ENCODE measurements around the gene THRA.

DNA sequence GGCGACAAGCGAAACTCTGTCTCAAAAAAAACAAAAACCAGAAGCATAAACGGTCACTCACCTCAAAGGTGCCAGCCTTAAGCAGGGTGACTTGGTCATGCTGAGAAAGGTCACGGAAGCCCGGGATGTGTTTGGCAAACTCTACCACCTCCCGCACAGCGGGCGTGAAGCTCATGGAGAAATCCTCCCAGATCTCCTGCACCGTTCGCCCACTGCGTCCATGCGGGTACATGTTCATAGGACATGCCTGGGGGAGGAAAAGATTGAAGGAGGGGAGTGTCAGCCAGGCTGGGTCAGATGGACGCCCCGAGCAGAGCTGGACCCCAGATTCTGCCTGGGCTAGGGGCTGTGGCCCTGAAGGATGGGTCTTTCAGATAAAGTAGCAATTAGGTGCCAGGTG, 32.1 kb downstream of the THRA start:
- no peak for TF ChIP-seq CTBP1 (IDR thresholded peaks at IDR 0.05; ENCODE audit: borderline replicate concordance)
- TF ChIP-seq, protein P1, sequence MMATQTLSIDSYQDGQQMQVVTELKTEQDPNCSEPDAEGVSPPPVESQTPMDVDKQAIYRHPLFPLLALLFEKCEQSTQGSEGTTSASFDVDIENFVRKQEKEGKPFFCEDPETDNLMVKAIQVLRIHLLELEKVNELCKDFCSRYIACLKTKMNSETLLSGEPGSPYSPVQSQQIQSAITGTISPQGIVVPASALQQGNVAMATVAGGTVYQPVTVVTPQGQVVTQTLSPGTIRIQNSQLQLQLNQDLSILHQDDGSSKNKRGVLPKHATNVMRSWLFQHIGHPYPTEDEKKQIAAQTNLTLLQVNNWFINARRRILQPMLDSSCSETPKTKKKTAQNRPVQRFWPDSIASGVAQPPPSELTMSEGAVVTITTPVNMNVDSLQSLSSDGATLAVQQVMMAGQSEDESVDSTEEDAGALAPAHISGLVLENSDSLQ (IDR thresholded peaks at IDR 0.05): no peak
